Right lobe of liver (tissue), 6 donors: ENCODE measurements around the gene ELOVL2. TPM values are rescaled to one million over a fixed set of nuclear protein-coding genes. Genes with fewer than 3 reads are reported as not detected.

Experiments used
- ATAC-seq, 4 donors: fragments of 200-7000 bp; cut with Tn5 transposase; one replicate each; pipeline ENCODE4 v1.9.1; 2020; ENCODE audit warnings: mild to moderate bottlenecking in 4 of 4, moderate library complexity in 4 of 4
- DNase-seq, 3 donors: peaks; one replicate each; pipeline ENCODE4 v3.0.0-alpha.2; 2020
- H3K27ac ChIP-seq, 3 donors: fragments of 200-600 bp; one replicate each; pipeline ENCODE4 v1.8.0; 2022
- H3K27me3 ChIP-seq, 2 donors: fragments of 200-600 bp; one replicate each; pipeline ENCODE4 v1.8.0; 2022
- H3K36me3 ChIP-seq, 4 donors: fragments of 200-600 bp; sonication (generic) in 1 of 4; one replicate each; pipeline versions ENCODE4 v1.5.1 to v1.8.0; 2017 to 2022; ENCODE audit warnings: control low read depth in 1 of 4
- H3K4me1 ChIP-seq, 4 donors: fragments of 200-600 bp; sonication (generic) in 1 of 4; one replicate each; pipeline versions ENCODE4 v1.5.1 to v1.8.0; 2017 to 2022; ENCODE audit warnings: control low read depth in 1 of 4
- H3K4me3 ChIP-seq, 3 donors: fragments of 200-600 bp; one replicate each; pipeline ENCODE4 v1.8.0; 2022
- H3K9me3 ChIP-seq, 4 donors: fragments of 200-600 bp; sonication (generic) in 1 of 4; one replicate each; pipeline versions ENCODE4 v1.5.1 to v1.8.0; 2017 to 2022; ENCODE audit warnings: control low read depth in 1 of 4
- POLR2A ChIP-seq: fragments of 450-650 bp; IDR thresholded peaks from one replicate; pipeline ENCODE4 v1.6.1; 2017; ENCODE audit warnings: antibody characterized with exemption, mild to moderate bottlenecking
- WGBS: methylation state at CpG from one replicate; pipeline ENCODE4 v1.1.6; 2018; ENCODE audit warnings: low coverage, low lambda C conversion rate; ENCODE audit not compliant: insufficient coverage; ENCODE audit errors: missing lambda C conversion rate; 5-methylcytosine and 5-hydroxymethylcytosine counted together
- intact Hi-C, 2 donors: fragments of 100-400 bp; cut with DNase I; formaldehyde crosslinking; loops; one replicate each; pipeline versions ENCODE4 v1.11.2 to v1.14.1; 2022
- total RNA-seq, 6 experiments: library from RNA; depleted of rRNA in 2 of 6; stranded (reverse); fragments of >200 nt in 2 of 6; fragmentation: NEBNext Ultra II Directional in 3 of 6; extraction: Animal tissue kit (Norgen Biotek cat#: 25700) in 3 of 6; gene quantifications; one replicate each; pipeline versions ENCODE4 v1.1.0 to v1.2.4, GENCODE V29; 2016 to 2023
- TF ChIP-seq, protein P1 (sequence below), 4 donors: fragments of 200-600 bp in 3 of 4; fragments of 450-650 bp in 1 of 4; IDR thresholded peaks; one replicate each; pipeline versions ENCODE4 v1.5.1 to v1.8.0; 2016 to 2022; ENCODE audit warnings: antibody characterized with exemption in 4 of 4, mild to moderate bottlenecking in 2 of 4
- donor health status: DM: no; HTN: yes; CAD: no.
- donor health status: DM: no; HTN: no; CAD: no.
- donor health status: DM: no; HTN: no; CAD: no.
- donor health status: DM: no; HTN: yes; CAD: no.
- donor health status: DM: no; HTN: yes; CAD: no.

The ELOVL2 gene
- total RNA-seq, 6 experiments from 2014 or later, result 7.1 to 24.4 (median 14.4) TPM

DNA sequence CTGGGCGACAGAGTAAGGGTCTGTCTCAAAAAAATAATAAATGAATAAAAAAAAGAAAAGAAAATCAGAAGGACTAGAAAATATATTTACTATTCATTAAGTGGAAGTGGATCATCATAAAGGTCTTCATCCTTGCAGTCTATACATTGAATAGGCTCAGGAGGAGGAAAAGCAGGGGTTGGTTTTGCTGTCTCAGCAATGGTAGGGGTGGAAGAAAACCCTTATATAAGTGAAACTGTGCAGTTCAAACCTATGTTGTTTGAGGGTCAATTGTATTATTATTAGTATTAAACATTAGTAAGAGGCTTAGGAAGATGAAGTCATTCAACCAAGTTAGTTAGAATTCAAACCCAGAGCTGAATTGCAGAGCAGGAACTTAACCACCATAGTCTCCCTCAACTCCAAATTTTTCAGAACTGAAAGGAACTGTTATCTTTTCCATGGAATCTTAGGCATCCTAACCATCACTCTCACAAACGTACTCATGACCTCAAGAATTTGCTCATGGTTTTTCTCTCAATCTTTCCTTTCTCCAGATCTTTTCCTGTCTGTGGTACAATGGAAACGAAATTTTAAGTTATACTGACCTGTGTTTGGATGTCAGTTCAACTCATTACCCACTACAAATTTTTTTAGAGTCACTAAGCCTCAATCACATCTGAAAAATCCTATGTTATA, 41.8 kb upstream of the ELOVL2 start:
- intact Hi-C loops, result no loop called here
- Histone ChIP-seq H3K4me1 (no peaks in the 10 kb centered on the region), H3K36me3 (no peaks in the 10 kb centered on the region), H3K27me3 (no peaks in the 10 kb centered on the region), H3K9me3 (no peaks in the 10 kb centered on the region), H3K27ac (no peak overlapping the region), H3K4me3 (no peak overlapping the region)
- ATAC-seq (no peak), DNase-seq (no peak)
- TF ChIP-seq, protein P1, sequence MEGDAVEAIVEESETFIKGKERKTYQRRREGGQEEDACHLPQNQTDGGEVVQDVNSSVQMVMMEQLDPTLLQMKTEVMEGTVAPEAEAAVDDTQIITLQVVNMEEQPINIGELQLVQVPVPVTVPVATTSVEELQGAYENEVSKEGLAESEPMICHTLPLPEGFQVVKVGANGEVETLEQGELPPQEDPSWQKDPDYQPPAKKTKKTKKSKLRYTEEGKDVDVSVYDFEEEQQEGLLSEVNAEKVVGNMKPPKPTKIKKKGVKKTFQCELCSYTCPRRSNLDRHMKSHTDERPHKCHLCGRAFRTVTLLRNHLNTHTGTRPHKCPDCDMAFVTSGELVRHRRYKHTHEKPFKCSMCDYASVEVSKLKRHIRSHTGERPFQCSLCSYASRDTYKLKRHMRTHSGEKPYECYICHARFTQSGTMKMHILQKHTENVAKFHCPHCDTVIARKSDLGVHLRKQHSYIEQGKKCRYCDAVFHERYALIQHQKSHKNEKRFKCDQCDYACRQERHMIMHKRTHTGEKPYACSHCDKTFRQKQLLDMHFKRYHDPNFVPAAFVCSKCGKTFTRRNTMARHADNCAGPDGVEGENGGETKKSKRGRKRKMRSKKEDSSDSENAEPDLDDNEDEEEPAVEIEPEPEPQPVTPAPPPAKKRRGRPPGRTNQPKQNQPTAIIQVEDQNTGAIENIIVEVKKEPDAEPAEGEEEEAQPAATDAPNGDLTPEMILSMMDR (IDR thresholded peaks at IDR 0.05), result no peak
- no peak for TF ChIP-seq POLR2A
- 22% methylated on average over 2 of the region's 3 CpGs for WGBS

DNA sequence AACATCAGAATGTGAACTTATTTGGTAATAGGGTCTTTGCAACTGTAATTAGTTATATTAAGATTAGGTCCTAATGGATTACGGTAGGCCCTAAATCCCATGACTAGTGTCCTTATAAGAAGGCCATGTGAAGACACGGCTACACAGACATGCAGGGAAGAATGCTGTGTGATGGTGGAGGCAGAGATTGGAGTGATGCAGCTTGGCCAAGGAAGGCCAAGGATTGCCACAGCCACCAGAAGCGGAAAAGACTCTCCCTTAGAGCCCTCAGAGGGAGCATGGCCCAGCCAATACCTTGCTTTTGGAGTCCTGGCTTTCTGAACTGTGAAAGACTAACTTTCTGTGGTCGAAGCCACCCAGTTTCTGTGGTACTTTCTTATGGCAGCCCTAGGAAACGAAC, 39.9 kb upstream of the ELOVL2 start:
- Histone ChIP-seq H3K9me3 (no peaks in the 10 kb centered on the region), H3K27me3 (no peaks in the 10 kb centered on the region), H3K36me3 (no peaks in the 10 kb centered on the region), H3K4me3 (no peak overlapping the region), H3K4me1 (no peaks in the 10 kb centered on the region), H3K27ac (no peak overlapping the region)
- ATAC-seq (no peak), DNase-seq (no peak)
- intact Hi-C loops, result no loop called here
- 92% methylated on average over 4 of the region's 5 CpGs for WGBS
- TF ChIP-seq, protein P1 (IDR thresholded peaks at IDR 0.05), result no peak

DNA sequence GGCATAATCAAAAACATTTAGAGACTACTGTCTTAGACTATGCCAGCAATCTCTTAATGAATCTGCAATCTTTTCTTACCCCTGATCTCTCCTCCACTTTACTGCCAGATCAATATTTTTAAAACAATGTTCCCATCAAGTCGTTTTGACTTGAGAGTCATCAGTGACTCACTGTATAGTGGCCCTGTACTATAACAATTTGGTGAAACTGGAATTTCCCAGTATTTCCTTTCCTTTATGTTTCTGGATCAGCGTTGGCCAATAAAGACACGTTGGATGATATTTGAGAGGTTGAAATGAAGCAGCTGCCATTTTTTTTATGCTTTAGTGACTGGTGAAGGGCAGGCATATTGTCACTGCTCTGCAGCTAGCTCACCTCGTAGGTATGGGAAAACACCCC, 39.4 kb upstream of the ELOVL2 start:
- Histone ChIP-seq H3K27me3 (no peaks in the 10 kb centered on the region), H3K36me3 (no peaks in the 10 kb centered on the region), H3K27ac (no peak overlapping the region), H3K4me3 (no peak overlapping the region), H3K4me1 (no peaks in the 10 kb centered on the region), H3K9me3 (no peaks in the 10 kb centered on the region)
- intact Hi-C loops, result no loop called here
- no peak for TF ChIP-seq POLR2A
- TF ChIP-seq, protein P1 (IDR thresholded peaks at IDR 0.05), result no peak
- no peak for ATAC-seq
- no peak for DNase-seq
- 68% methylated on average over 4 of the region's 4 CpGs for WGBS

DNA sequence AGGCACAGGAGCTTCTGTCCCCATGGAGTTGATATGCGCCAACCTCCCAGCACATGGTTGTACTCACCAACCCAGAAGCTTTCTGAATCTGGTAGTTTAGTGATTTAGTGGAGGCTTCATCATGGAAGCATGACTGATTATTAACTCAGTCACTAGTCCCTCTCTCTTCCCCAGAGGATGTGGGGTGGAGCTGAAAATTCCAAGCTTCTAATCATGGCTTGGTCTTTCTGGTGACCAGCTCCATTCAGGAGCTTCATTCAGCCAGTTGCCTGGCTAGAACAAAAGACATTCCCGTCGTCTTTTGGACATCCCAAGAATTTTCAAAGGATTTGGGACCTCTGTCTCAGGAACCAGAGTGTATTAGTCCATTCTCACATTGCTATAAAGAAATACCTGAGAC, 36.2 kb upstream of the ELOVL2 start:
- intact Hi-C loops, result no loop called here
- TF ChIP-seq, protein P1 (IDR thresholded peaks at IDR 0.05), result no peak
- TF ChIP-seq POLR2A, result no peak
- H3K27ac ChIP-seq, result no peak overlapping the region
- DNase-seq (no peak), ATAC-seq (no peak)
- H3K36me3 ChIP-seq, result no peaks in the 10 kb centered on the region
- H3K27me3 ChIP-seq, result no peaks in the 10 kb centered on the region
- no peaks in the 10 kb centered on the region for H3K9me3 ChIP-seq
- WGBS, result 25% methylated on average over 2 of the region's 3 CpGs
- H3K4me3 ChIP-seq, result no peak overlapping the region
- no peaks in the 10 kb centered on the region for H3K4me1 ChIP-seq
